ENCODE measurements around the gene DOK4.

DOK4 gene

GRCh38 chr16:57530104-57530521, 43.8 kb upstream of the DOK4 start:
- Histone ChIP-seq H3K4me3 (no peak overlapping the region), H3K27me3 (no peaks in the 10 kb centered on the region), H3K27ac (peak overlapping the region; percentile 45 to 52), H3K36me3 (peaks cover 0 to 34% (median 0%) of the 10 kb centered on the region in 3 donors), H3K4me1 (peaks cover 0 to 56% (median 43%) of the 10 kb centered on the region in 4 donors), H3K9me3 (no peaks in the 10 kb centered on the region)
- DNase-seq, result peak in 1 of 2 donors; percentile 78
- intact Hi-C loops (cut with DNase I; ENCODE audit: low total_unique reads), result loop anchor here (10.0 kb wide), 1 partner anchor 225 kb away; no protein-coding TSS in a partner anchor
- no peak for TF ChIP-seq CTCF (IDR thresholded peaks at IDR 0.05)

- peak overlapping the region; percentile 45 to 52 for H3K27ac ChIP-seq
- peak; percentile 14 to 57 for DNase-seq
- intact Hi-C loops (cut with DNase I; ENCODE audit: low total_unique reads), result loop anchor here (5.0 to 10.0 kb wide), 2 partner anchors 52 to 225 kb away; no protein-coding TSS in a partner anchor
- H3K36me3 ChIP-seq, result peaks cover 0 to 34% (median 0%) of the 10 kb centered on the region in 3 donors
- H3K4me3 ChIP-seq, result no peak overlapping the region
- peaks cover 0 to 50% (median 38%) of the 10 kb centered on the region in 4 donors for H3K4me1 ChIP-seq
- H3K27me3 ChIP-seq, result no peaks in the 10 kb centered on the region
- H3K9me3 ChIP-seq, result no peaks in the 10 kb centered on the region
- TF ChIP-seq CTCF (IDR thresholded peaks at IDR 0.05), result no peak
Measured at GRCh38 chr16:57529391-57530103, 43.3 kb upstream of the DOK4 start.

- TF ChIP-seq CTCF (IDR thresholded peaks at IDR 0.05), result no peak
- Histone ChIP-seq H3K27me3 (no peaks in the 10 kb centered on the region), H3K9me3 (no peaks in the 10 kb centered on the region), H3K36me3 (peaks cover 0 to 34% (median 0%) of the 10 kb centered on the region in 3 donors), H3K4me3 (no peak overlapping the region), H3K4me1 (peaks cover 0 to 42% (median 30%) of the 10 kb centered on the region in 4 donors), H3K27ac (no peak overlapping the region)
- DNase-seq, result peak in 1 of 2 donors; percentile 57
- intact Hi-C loops (cut with DNase I; ENCODE audit: low total_unique reads), result loop anchor here (5.0 kb wide), 1 partner anchor 51 kb away; no protein-coding TSS in a partner anchor
Measured at GRCh38 chr16:57528499-57529390, 42.5 kb upstream of the DOK4 start.

- peaks cover 0 to 34% (median 0%) of the 10 kb centered on the region in 3 donors for H3K36me3 ChIP-seq
- no peak overlapping the region for H3K4me3 ChIP-seq
- DNase-seq, result peak in 1 of 2 donors; percentile 44
- intact Hi-C loops (cut with DNase I; ENCODE audit: low total_unique reads), result loop anchor here (5.0 kb wide), 1 partner anchor 50 kb away; no protein-coding TSS in a partner anchor
- no peak for TF ChIP-seq CTCF (IDR thresholded peaks at IDR 0.05)
- peaks cover 0 to 40% (median 21%) of the 10 kb centered on the region in 4 donors for H3K4me1 ChIP-seq
- no peaks in the 10 kb centered on the region for H3K27me3 ChIP-seq
- H3K27ac ChIP-seq, result no peak overlapping the region
- no peaks in the 10 kb centered on the region for H3K9me3 ChIP-seq
Measured at GRCh38 chr16:57527610-57528360, 41.5 kb upstream of the DOK4 start.

- intact Hi-C loops (cut with DNase I; ENCODE audit: low total_unique reads), result loop anchor here (5.0 kb wide), 1 partner anchor 50 kb away; no protein-coding TSS in a partner anchor
- Histone ChIP-seq H3K4me3 (no peak overlapping the region), H3K27ac (no peak overlapping the region), H3K4me1 (peaks cover 0 to 34% (median 14%) of the 10 kb centered on the region in 4 donors), H3K27me3 (no peaks in the 10 kb centered on the region), H3K9me3 (no peaks in the 10 kb centered on the region), H3K36me3 (peaks cover 0 to 38% (median 0%) of the 10 kb centered on the region in 3 donors)
- DNase-seq, result peak in 1 of 2 donors; percentile 57
- TF ChIP-seq CTCF (IDR thresholded peaks at IDR 0.05), result no peak
Measured at GRCh38 chr16:57527027-57527426, 40.7 kb upstream of the DOK4 start.
